ENCODE measurements around the gene NR5A1. TPM values are rescaled to one million over a fixed set of nuclear protein-coding genes. Genes with fewer than 3 reads are reported as not detected.

Gene NR5A1
- total RNA-seq, 1 donor from 2014 or later: not detected

GRCh38 chr9:124551472-124552272 lies 44.5 kb upstream of the NR5A1 start:
- H3K27ac Mint-ChIP-seq (ENCODE audit: unreplicated experiment): no peak overlapping the region
- no peaks in the 10 kb centered on the region for H3K9me3 Mint-ChIP-seq (ENCODE audit: unreplicated experiment)
- no peak overlapping the region for H3K4me3 Mint-ChIP-seq (ENCODE audit: unreplicated experiment)
- no peaks in the 10 kb centered on the region for H3K36me3 Mint-ChIP-seq (ENCODE audit: unreplicated experiment)
- peaks cover 2% of the 10 kb centered on the region for H3K27me3 Mint-ChIP-seq (ENCODE audit: unreplicated experiment)
- peak; percentile 77 for DNase-seq
- peak; percentile 63 for TF ChIP-seq CTCF (IDR thresholded peaks at IDR 0.05; ENCODE audit: partially characterized antibody, unreplicated experiment)
- H3K4me1 Mint-ChIP-seq (ENCODE audit: low read depth, unreplicated experiment): no peaks in the 10 kb centered on the region

DNA sequence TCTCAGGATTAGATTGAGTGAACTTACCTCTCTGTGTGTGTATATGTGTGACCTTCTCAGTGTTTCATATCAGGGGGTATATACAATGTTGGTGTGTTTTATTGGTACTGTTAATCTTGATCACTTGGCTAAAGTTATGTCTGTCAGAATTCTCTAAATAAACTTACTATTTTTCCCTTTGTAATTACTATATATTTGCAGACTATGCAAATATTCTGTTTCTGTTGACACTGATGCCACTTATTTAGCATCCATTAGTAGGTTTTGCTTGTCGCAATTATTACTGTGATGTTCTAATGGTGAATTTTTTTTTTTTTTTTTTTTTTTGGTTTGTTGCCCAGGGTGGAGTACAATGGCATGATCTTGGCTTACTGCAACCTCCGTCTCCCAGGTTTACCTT lies 42.9 kb upstream of the NR5A1 start:
- no peaks in the 10 kb centered on the region for H3K9me3 Mint-ChIP-seq (ENCODE audit: unreplicated experiment)
- H3K36me3 Mint-ChIP-seq (ENCODE audit: unreplicated experiment): no peaks in the 10 kb centered on the region
- H3K27me3 Mint-ChIP-seq (ENCODE audit: unreplicated experiment): peaks cover 3% of the 10 kb centered on the region
- no peaks in the 10 kb centered on the region for H3K4me1 Mint-ChIP-seq (ENCODE audit: low read depth, unreplicated experiment)
- DNase-seq: no peak
- no peak overlapping the region for H3K27ac Mint-ChIP-seq (ENCODE audit: unreplicated experiment)
- no peak overlapping the region for H3K4me3 Mint-ChIP-seq (ENCODE audit: unreplicated experiment)
- TF ChIP-seq CTCF (IDR thresholded peaks at IDR 0.05; ENCODE audit: partially characterized antibody, unreplicated experiment): no peak

DNA sequence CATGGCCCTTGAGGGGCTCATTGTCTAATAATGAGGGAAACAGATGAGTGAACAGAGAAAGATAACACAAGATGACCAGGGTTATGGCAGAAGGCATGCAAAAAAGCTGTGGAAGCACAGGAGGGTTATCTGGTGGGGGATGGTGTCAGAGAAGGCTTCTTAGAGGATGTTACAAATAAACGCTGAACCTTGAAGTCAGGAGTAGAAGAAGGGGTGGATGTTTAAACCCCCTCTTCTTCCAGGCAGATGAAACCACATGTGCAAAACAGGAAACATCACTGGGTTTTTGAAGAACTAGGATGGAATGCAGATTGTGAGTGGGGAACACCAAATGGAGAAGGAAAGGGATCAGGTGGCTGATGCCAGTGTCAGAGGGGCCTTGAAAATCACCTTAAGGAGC lies 41.8 kb upstream of the NR5A1 start:
- Mint-ChIP-seq H3K9me3 (ENCODE audit: unreplicated experiment) (no peaks in the 10 kb centered on the region), H3K4me3 (ENCODE audit: unreplicated experiment) (no peak overlapping the region), H3K27me3 (ENCODE audit: unreplicated experiment) (peaks cover 3% of the 10 kb centered on the region), H3K27ac (ENCODE audit: unreplicated experiment) (no peak overlapping the region), H3K4me1 (ENCODE audit: low read depth, unreplicated experiment) (no peaks in the 10 kb centered on the region), H3K36me3 (ENCODE audit: unreplicated experiment) (no peaks in the 10 kb centered on the region)
- TF ChIP-seq CTCF (IDR thresholded peaks at IDR 0.05; ENCODE audit: partially characterized antibody, unreplicated experiment): no peak
- no peak for DNase-seq

DNA sequence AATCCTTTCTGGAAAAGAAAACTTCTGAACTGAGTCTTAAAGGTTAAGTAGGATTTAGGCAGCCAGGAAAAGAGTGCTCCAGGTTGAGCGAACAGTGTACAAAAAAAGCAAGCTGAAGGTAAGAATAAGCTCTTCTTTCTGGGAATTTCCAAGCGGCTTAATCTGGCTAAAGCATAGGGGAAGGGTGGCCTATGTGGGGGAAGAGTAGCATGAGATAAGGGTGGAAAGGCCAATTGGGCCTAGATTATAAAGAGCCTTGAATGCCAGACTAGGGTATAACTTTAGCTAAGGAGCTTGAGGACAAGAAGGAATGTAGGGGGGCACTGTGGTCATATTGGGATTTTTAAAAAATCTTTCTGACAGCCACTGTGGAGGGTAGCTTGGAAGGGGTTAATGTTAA lies 37.3 kb upstream of the NR5A1 start:
- TF ChIP-seq CTCF (IDR thresholded peaks at IDR 0.05; ENCODE audit: partially characterized antibody, unreplicated experiment): no peak
- no peaks in the 10 kb centered on the region for H3K4me1 Mint-ChIP-seq (ENCODE audit: low read depth, unreplicated experiment)
- H3K36me3 Mint-ChIP-seq (ENCODE audit: unreplicated experiment): no peaks in the 10 kb centered on the region
- H3K9me3 Mint-ChIP-seq (ENCODE audit: unreplicated experiment): peaks cover 2% of the 10 kb centered on the region
- no peak for DNase-seq
- peaks cover 3% of the 10 kb centered on the region for H3K27me3 Mint-ChIP-seq (ENCODE audit: unreplicated experiment)
- H3K4me3 Mint-ChIP-seq (ENCODE audit: unreplicated experiment): no peak overlapping the region
- no peak overlapping the region for H3K27ac Mint-ChIP-seq (ENCODE audit: unreplicated experiment)

GRCh38 chr9:124541824-124542223 lies 34.6 kb upstream of the NR5A1 start:
- Mint-ChIP-seq H3K4me1 (ENCODE audit: low read depth, unreplicated experiment) (no peaks in the 10 kb centered on the region), H3K27ac (ENCODE audit: unreplicated experiment) (no peak overlapping the region), H3K9me3 (ENCODE audit: unreplicated experiment) (peaks cover 2% of the 10 kb centered on the region), H3K4me3 (ENCODE audit: unreplicated experiment) (no peak overlapping the region), H3K36me3 (ENCODE audit: unreplicated experiment) (no peaks in the 10 kb centered on the region), H3K27me3 (ENCODE audit: unreplicated experiment) (peaks cover 2% of the 10 kb centered on the region)
- DNase-seq: no peak
- no peak for TF ChIP-seq CTCF (IDR thresholded peaks at IDR 0.05; ENCODE audit: partially characterized antibody, unreplicated experiment)

Measured in glutamatergic neuron (in vitro differentiated cells).